Activated CD8-positive, alpha-beta memory T cell treated with anti-CD3 and anti-CD28 coated beads, Interleukin-2, amount 50 U/mL, for 24 hours (primary cell): ENCODE data around the gene ACADSB.

Experiments
- DNase-seq: peaks from one replicate; pipeline ENCODE4 v3.0.0-alpha.2; 2020; ENCODE audit errors: extremely low read depth

ACADSB gene

GRCh38 chr10:123100030-123100762, 91.4 kb downstream of the ACADSB start:
- DNase-seq: no peak

- no peak for DNase-seq
These were observed 93.1 kb downstream of the ACADSB start for GRCh38 chr10:123101872-123102271.

GRCh38 chr10:123102673-123103072, 93.9 kb downstream of the ACADSB start:
- no peak for DNase-seq

GRCh38 chr10:123103944-123104343, 95.1 kb downstream of the ACADSB start:
- DNase-seq: no peak
